Stomach (tissue), 4 donors: ENCODE results near the gene CDH12.
"Not testable (repeated sequence)": the region's sequence is repeated elsewhere in the genome, so short reads cannot be mapped to it uniquely, and the experiment has no call there.

Experiments
- CTCF ChIP-seq, 7 experiments: fragments of 450-650 bp in 4 of 7; fragments of 200-600 bp in 3 of 7; sonication (generic) in 3 of 7; IDR thresholded peaks; one replicate each; pipeline ENCODE4 v1.5.1; 2016 to 2019; ENCODE audit warnings: antibody characterized with exemption in 7 of 7, control low read depth in 2 of 7, mild to moderate bottlenecking in 1 of 7
- POLR2A ChIP-seq, 4 donors: fragments of 450-650 bp; IDR thresholded peaks; one replicate each; pipeline ENCODE4 v1.6.1; 2016; ENCODE audit warnings: antibody characterized with exemption in 4 of 4, control low read depth in 2 of 4, mild to moderate bottlenecking in 1 of 4, moderate library complexity in 1 of 4

- not testable (repeated sequence) for TF ChIP-seq CTCF, POLR2A (IDR thresholded peaks at IDR 0.05)
Observed at GRCh38 chr5:22188651-22189050, 664.5 kb downstream of the CDH12 start.
